Neural cell (in vitro differentiated cells): Measurements from ENCODE around the gene FKBP4. TPM values are rescaled to one million over a fixed set of nuclear protein-coding genes. Genes with fewer than 3 reads are reported as not detected.

Source experiments
- H2AFZ ChIP-seq: fragments of 200-600, 300-800 bp; sonication (generic), shearing (Covaris generic); 2 replicates; pipeline ENCODE4 v1.6.0; 2014; ENCODE audit warnings: low read depth, mild to moderate bottlenecking, antibody characterized with exemption, low read length, moderate library complexity
- H3F3A ChIP-seq: fragments of 200-600 bp; shearing (Covaris generic); 2 replicates; pipeline ENCODE4 v1.6.1; 2016; ENCODE audit warnings: mild to moderate bottlenecking, moderate library complexity, mixed read lengths, antibody characterized with exemption, low read length; ENCODE audit not compliant: insufficient read depth, poor library complexity, severe bottlenecking
- H3K27ac ChIP-seq: fragments of 200-600, 300-800 bp; sonication (generic), shearing (Covaris generic); 2 replicates; pipeline ENCODE4 v1.5.1; 2014; ENCODE audit warnings: mild to moderate bottlenecking, low read length, moderate library complexity
- H3K27me3 ChIP-seq: fragments of 300-800, 200-600 bp; sonication (generic), shearing (Covaris generic); 2 replicates; pipeline ENCODE4 v1.6.0; 2014; ENCODE audit warnings: mild to moderate bottlenecking, low read depth, low read length, moderate library complexity; ENCODE audit not compliant: insufficient read depth
- H3K36me3 ChIP-seq: fragments of 300-800, 200-600 bp; sonication (generic), shearing (Covaris generic); 2 replicates; pipeline ENCODE4 v1.5.1; 2014; ENCODE audit warnings: mild to moderate bottlenecking, antibody characterized with exemption, low read length, moderate library complexity; ENCODE audit not compliant: insufficient read depth
- H3K4me2 ChIP-seq: fragments of 300-800, 200-600 bp; sonication (generic), shearing (Covaris generic); 2 replicates; pipeline ENCODE4 v1.6.0; 2014; ENCODE audit warnings: mild to moderate bottlenecking, low read length
- H3K4me3 ChIP-seq: fragments of 300-800, 200-600 bp; sonication (generic), shearing (Covaris generic); 2 replicates; pipeline ENCODE4 v1.5.1; 2014; ENCODE audit warnings: mild to moderate bottlenecking, low read length, moderate library complexity
- H3K79me2 ChIP-seq: fragments of 200-600 bp; shearing (Covaris generic); replicated peaks from 2 replicates; pipeline ENCODE4 v1.6.0; 2014; ENCODE audit warnings: mild to moderate bottlenecking, low read length, moderate library complexity; ENCODE audit not compliant: insufficient read depth
- H3K9ac ChIP-seq: fragments of 300-800, 200-600 bp; sonication (generic), shearing (Covaris generic); 2 replicates; pipeline ENCODE4 v1.6.1; 2016; ENCODE audit warnings: mild to moderate bottlenecking, low read length, mixed read lengths
- H3K9me2 ChIP-seq: fragments of 200-600 bp; shearing (Covaris generic); 2 replicates; pipeline ENCODE4 v1.6.1; 2016; ENCODE audit warnings: mild to moderate bottlenecking, low read length, mixed read lengths; ENCODE audit not compliant: insufficient read depth
- H3K9me3 ChIP-seq: fragments of 200-600, 300-800 bp; sonication (generic), shearing (Covaris generic); 2 replicates; pipeline ENCODE4 v1.6.1; 2016; ENCODE audit warnings: mild to moderate bottlenecking, mixed run types, low read length, moderate library complexity, mixed read lengths
- H4K20me1 ChIP-seq: fragments of 200-600 bp; shearing (Covaris generic); 2 replicates; pipeline ENCODE4 v1.6.1; 2016; ENCODE audit warnings: mild to moderate bottlenecking, mixed run types; ENCODE audit not compliant: insufficient read depth
- CTCF ChIP-seq: fragments of 450-650 bp; IDR thresholded peaks from 2 replicates; pipeline ENCODE4 v1.5.1; 2014; ENCODE audit warnings: antibody characterized with exemption, mild to moderate bottlenecking, moderate library complexity; ENCODE audit not compliant: poor library complexity, severe bottlenecking
- EP300 ChIP-seq: fragments of 450-650 bp; conservative IDR thresholded peaks from 2 replicates; pipeline ENCODE4 v1.6.1; 2014; ENCODE audit warnings: antibody characterized with exemption, mild to moderate bottlenecking, moderate library complexity; ENCODE audit not compliant: poor library complexity, severe bottlenecking
- EZH2 ChIP-seq: fragments of 200-600, 300-800 bp; shearing (Covaris generic), sonication (generic); IDR thresholded peaks from 2 replicates; pipeline ENCODE4 v1.6.1; 2014; ENCODE audit warnings: antibody characterized with exemption, low read length, borderline replicate concordance, mild to moderate bottlenecking; ENCODE audit not compliant: insufficient read depth, poor library complexity, severe bottlenecking
- MXI1 ChIP-seq: fragments of 450-650 bp; conservative IDR thresholded peaks from 2 replicates; pipeline ENCODE4 v1.6.1; 2014; ENCODE audit warnings: antibody characterized with exemption, mild to moderate bottlenecking; ENCODE audit not compliant: poor library complexity, severe bottlenecking
- POLR2AphosphoS5 ChIP-seq: IDR thresholded peaks from 2 replicates; pipeline ENCODE4 v1.6.1; 2012
- RAD21 ChIP-seq: fragments of 450-650 bp; conservative IDR thresholded peaks from 2 replicates; pipeline ENCODE4 v1.6.1; 2014; ENCODE audit warnings: antibody characterized with exemption, mild to moderate bottlenecking, moderate library complexity
- REST ChIP-seq: IDR thresholded peaks from 2 replicates; pipeline ENCODE4 v1.6.1; 2012; ENCODE audit warnings: borderline replicate concordance
- SMC3 ChIP-seq: fragments of 450-650 bp; conservative IDR thresholded peaks from 2 replicates; pipeline ENCODE4 v1.6.1; 2014; ENCODE audit warnings: antibody characterized with exemption, mild to moderate bottlenecking, moderate library complexity; ENCODE audit not compliant: poor library complexity
- TAF1 ChIP-seq: IDR thresholded peaks from 2 replicates; pipeline ENCODE4 v1.6.1; 2012; ENCODE audit warnings: low read depth
- polyA plus RNA-seq: library from polyadenylated mRNA; depleted of rRNA; stranded (reverse); fragments of >200 nt; gene quantifications from 2 replicates; pipeline ENCODE4 v1.2.3, GENCODE V29; 2014

Gene FKBP4
- polyA plus RNA-seq, 1 donor from 2014 or later = 102 TPM

- no peak overlapping the region for H3K9ac ChIP-seq
- H3K4me2 ChIP-seq = no peak overlapping the region
- no peak overlapping the region for H3K27ac ChIP-seq
- no peaks in the 10 kb centered on the region for H3K9me2 ChIP-seq
- H3K9me3 ChIP-seq = no peaks in the 10 kb centered on the region
- H2AFZ ChIP-seq = no peak overlapping the region
- H3K36me3 ChIP-seq = peaks cover 13% of the 10 kb centered on the region
- TF ChIP-seq CTCF (no peak), RAD21 (no peak), SMC3 (no peak), MXI1 (no peak), POLR2AphosphoS5 (no peak), REST (no peak), EZH2 (no peak), TAF1 (no peak), EP300 (no peak)
- H4K20me1 ChIP-seq = peaks cover 5% of the 10 kb centered on the region
- no peaks in the 10 kb centered on the region for H3K27me3 ChIP-seq
- H3F3A ChIP-seq = peaks cover 4% of the 10 kb centered on the region
- no peak overlapping the region for H3K4me3 ChIP-seq
- H3K79me2 ChIP-seq = peaks cover 21% of the 10 kb centered on the region
Observed at GRCh38 chr12:2792671-2793500, 1.9 kb upstream of the FKBP4 start.

- Histone ChIP-seq H3K9ac (no peak overlapping the region), H3K4me3 (no peak overlapping the region), H3K27me3 (no peaks in the 10 kb centered on the region), H3K27ac (no peak overlapping the region), H3K36me3 (peaks cover 13% of the 10 kb centered on the region), H4K20me1 (peaks cover 5% of the 10 kb centered on the region), H3K9me3 (no peaks in the 10 kb centered on the region), H2AFZ (no peak overlapping the region), H3F3A (peaks cover 4% of the 10 kb centered on the region), H3K9me2 (no peaks in the 10 kb centered on the region), H3K79me2 (peaks cover 22% of the 10 kb centered on the region), H3K4me2 (no peak overlapping the region)
- no peak for TF ChIP-seq EZH2
- no peak for TF ChIP-seq TAF1
- TF ChIP-seq CTCF = no peak
- no peak for TF ChIP-seq SMC3
- TF ChIP-seq EP300 = no peak
- no peak for TF ChIP-seq POLR2AphosphoS5
- no peak for TF ChIP-seq MXI1
Observed at GRCh38 chr12:2793561-2793960, 1.2 kb upstream of the FKBP4 start.
